ENCODE results near the gene SAMD11. TPM values are rescaled to one million over a fixed set of nuclear protein-coding genes. Genes with fewer than 3 reads are reported as not detected.

SAMD11 gene
- total RNA-seq, 1 donor from 2014 or later = 0.53 TPM

DNA sequence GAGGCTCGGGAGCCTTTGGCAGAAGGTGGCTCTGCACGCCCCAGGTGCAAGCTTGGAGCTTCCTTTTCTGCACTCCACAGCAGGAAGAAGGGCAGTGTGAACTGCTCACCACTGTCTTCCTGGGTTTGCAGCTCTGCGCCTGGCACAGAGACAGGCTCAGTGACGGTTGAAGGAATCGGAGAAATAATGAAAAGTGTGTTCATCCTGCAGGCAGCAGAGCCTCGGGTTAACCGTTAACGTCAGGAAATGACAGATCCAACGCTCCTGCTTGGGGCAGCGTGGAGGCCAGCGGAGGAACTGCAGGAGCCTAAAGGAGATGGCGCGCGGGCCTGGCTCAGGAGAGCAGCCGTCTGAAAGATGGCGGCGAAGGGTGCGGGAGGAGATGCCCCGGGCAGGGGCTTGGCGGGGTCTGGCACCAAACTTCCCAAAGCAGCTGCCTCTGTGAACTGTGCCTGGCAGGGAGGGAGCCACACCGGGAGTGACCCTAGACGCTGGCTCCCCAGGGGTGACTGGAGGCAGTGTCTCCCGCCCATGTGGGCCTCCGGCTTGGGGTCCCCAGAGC is 10.9 kb upstream of the SAMD11 start:
- TF ChIP-seq, protein P1, sequence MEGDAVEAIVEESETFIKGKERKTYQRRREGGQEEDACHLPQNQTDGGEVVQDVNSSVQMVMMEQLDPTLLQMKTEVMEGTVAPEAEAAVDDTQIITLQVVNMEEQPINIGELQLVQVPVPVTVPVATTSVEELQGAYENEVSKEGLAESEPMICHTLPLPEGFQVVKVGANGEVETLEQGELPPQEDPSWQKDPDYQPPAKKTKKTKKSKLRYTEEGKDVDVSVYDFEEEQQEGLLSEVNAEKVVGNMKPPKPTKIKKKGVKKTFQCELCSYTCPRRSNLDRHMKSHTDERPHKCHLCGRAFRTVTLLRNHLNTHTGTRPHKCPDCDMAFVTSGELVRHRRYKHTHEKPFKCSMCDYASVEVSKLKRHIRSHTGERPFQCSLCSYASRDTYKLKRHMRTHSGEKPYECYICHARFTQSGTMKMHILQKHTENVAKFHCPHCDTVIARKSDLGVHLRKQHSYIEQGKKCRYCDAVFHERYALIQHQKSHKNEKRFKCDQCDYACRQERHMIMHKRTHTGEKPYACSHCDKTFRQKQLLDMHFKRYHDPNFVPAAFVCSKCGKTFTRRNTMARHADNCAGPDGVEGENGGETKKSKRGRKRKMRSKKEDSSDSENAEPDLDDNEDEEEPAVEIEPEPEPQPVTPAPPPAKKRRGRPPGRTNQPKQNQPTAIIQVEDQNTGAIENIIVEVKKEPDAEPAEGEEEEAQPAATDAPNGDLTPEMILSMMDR (IDR thresholded peaks at IDR 0.05; ENCODE audit: insufficient read depth, low read length, severe bottlenecking) = peak; percentile 28
- H3K27me3 ChIP-seq (ENCODE audit: control insufficient read depth, insufficient read depth, low read length) = peaks cover 45% of the 10 kb centered on the region

DNA sequence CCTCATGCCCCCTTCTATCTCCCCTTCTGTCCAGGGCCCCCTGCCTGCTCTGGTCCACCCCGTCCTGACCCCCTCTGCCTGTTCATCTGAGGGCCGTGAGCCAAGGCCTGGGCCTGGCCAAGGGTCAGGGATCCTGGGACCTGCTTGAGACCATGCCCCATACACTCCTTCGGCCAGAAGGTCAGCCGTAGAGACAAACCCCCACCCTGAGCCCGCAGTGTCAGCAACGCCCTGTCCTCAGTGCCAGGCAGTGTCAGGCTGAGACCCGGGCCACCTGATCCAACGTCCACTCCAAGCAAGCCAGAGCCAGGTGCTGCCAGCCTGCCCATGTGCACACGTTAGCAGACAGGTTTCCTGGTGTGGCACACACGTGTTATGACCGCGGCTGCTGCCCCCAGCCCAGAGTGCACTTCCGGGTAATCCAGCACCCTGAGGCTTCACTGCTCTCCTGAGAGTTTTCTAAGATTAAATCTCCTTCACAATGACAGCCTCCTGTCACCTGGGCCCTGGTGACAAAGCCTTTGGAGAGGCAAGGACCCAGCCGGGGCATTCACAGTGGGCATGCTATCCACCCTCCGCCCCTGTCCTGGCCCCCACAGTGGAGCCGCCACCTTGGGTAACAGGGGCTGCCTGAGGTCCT is 10.1 kb upstream of the SAMD11 start:
- DNase-seq (ENCODE audit: low read depth) (no peak), FAIRE-seq (no peak)
- peaks cover 52% of the 10 kb centered on the region for H3K27me3 ChIP-seq (ENCODE audit: control insufficient read depth, insufficient read depth, low read length)
- no peaks in the 10 kb centered on the region for H3K36me3 ChIP-seq (ENCODE audit: control insufficient read depth, insufficient read depth, low read length)
- no peak overlapping the region for H3K4me3 ChIP-seq (ENCODE audit: low read depth, low read length)
- TF ChIP-seq, protein P1 (IDR thresholded peaks at IDR 0.05; ENCODE audit: insufficient read depth, low read length, severe bottlenecking) = no peak

More for the DNA sequence above, 10.9 kb upstream of the SAMD11 start:
- H3K36me3 ChIP-seq (ENCODE audit: control insufficient read depth, insufficient read depth, low read length) = no peaks in the 10 kb centered on the region
- no peak for DNase-seq (ENCODE audit: low read depth)
- H3K4me3 ChIP-seq (ENCODE audit: low read depth, low read length) = no peak overlapping the region
- FAIRE-seq = no peak

DNA sequence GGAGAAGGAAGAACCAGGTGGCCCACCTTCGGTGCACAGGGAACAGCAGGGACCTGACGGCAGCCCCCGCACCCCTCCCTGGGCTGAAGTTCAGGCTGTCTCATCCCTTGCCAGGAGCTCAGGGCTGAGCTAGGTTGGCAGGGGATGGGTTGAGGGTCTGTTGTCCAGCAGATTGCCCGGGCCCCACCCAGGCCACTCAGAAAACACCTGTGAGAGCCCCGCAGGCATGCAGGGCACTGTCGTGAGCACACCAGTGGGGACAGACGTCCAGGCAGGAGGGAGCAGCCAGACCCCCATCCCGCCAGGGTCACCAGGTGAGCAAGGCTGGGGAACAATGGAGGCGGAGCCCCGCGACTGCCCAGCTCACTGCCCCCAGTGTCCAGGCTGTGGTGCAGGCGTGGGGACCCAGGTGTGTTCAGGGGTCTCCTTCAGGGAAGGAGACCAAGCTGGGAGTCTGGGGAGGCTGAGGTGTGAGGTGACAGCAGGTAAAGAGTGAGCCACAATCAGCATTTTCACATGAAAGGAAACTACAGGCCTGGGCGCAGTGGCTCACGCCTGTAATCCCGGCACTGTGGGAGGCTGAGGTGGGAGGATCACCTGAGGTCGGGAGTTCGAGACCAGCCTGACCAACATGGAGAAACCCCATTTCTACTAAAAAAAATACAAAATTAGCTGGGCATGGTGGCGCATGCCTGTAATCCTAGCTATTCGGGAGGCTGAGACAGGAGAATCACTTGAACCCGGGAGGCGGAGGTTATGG is 9.4 kb upstream of the SAMD11 start:
- TF ChIP-seq, protein P1 (IDR thresholded peaks at IDR 0.05; ENCODE audit: insufficient read depth, low read length, severe bottlenecking) = no peak
- no peak overlapping the region for H3K4me3 ChIP-seq (ENCODE audit: low read depth, low read length)
- H3K27me3 ChIP-seq (ENCODE audit: control insufficient read depth, insufficient read depth, low read length) = peaks cover 58% of the 10 kb centered on the region
- FAIRE-seq (no peak), DNase-seq (ENCODE audit: low read depth) (no peak)
- no peaks in the 10 kb centered on the region for H3K36me3 ChIP-seq (ENCODE audit: control insufficient read depth, insufficient read depth, low read length)

DNA sequence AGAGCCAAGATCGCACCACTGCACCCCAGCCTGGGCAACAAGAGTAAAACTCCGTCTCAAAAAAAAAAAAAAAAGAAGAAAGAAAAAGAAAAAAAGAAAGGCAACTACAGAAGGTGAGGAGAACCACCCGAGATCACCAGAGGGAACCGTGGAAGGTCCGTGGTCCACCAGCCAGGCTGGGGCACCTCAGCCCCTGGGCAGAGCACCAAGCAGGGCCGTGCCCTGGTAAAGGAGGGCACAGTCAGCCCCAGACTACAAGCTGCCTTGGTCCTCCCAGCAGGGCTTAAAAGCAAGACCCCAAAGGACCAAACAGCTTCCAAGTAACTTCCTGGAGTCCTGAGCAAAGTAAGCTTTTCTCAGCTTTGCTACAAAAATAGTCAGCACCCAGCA is 8.8 kb upstream of the SAMD11 start:
- H3K4me3 ChIP-seq (ENCODE audit: low read depth, low read length) = no peak overlapping the region
- no peak for FAIRE-seq
- DNase-seq (ENCODE audit: low read depth) = no peak
- peaks cover 64% of the 10 kb centered on the region for H3K27me3 ChIP-seq (ENCODE audit: control insufficient read depth, insufficient read depth, low read length)
- TF ChIP-seq, protein P1 (IDR thresholded peaks at IDR 0.05; ENCODE audit: insufficient read depth, low read length, severe bottlenecking) = no peak
- no peaks in the 10 kb centered on the region for H3K36me3 ChIP-seq (ENCODE audit: control insufficient read depth, insufficient read depth, low read length)

DNA sequence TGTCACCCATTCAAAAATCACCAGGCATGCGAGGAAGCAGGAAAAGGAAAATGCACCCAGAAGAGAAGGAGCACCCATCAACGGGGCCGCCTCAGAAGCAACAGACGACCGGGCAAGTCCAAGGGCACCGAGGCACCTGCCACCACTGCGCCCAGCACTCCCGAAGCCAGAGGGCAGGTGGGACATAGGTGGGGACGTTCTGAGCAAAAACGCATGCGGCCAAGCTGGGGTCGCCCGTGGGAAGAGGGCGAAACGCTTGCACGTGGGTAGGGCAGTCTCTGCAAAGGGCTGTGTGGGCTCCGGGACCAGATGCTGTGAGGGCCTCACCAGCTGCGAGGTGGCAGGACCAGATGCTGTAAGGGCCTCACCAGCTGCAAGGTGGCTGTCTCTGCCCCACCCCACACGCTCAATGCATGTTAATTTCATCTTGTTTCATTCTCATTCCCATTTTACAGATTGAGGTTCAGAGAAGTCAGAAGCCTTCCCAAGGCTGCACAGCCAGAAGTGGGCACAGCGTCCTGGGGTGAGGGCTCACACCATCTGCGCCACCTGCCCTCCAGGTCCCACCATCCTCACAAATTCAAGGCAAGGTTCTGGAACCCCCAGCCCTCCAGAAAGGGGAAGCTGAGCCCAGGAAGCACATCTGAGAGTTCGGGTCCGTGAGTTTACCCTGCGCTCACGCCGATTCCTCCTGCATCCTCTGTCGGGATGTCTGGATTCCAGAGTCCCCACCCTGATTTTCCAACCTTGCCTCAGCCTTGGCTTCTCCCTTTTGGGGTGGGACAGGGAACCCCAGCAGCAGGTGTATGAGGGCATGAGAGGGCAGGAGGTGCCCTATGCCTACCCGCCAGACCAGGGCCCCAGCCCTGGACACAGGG is 8.2 kb upstream of the SAMD11 start:
- peaks cover 68% of the 10 kb centered on the region for H3K27me3 ChIP-seq (ENCODE audit: control insufficient read depth, insufficient read depth, low read length)
- DNase-seq (ENCODE audit: low read depth) (no peak), FAIRE-seq (no peak)
- H3K36me3 ChIP-seq (ENCODE audit: control insufficient read depth, insufficient read depth, low read length) = no peaks in the 10 kb centered on the region
- no peak overlapping the region for H3K4me3 ChIP-seq (ENCODE audit: low read depth, low read length)
- TF ChIP-seq, protein P1 (IDR thresholded peaks at IDR 0.05; ENCODE audit: insufficient read depth, low read length, severe bottlenecking) = no peak

Measured in bronchial epithelial cell (primary cell).